ENCODE data around the gene SLC17A7. TPM values are rescaled to one million over a fixed set of nuclear protein-coding genes. Genes with fewer than 3 reads are reported as not detected.

SLC17A7 gene
- total and polyA plus RNA-seq, 2 of the 8 experiments (the other 6 are each of a cell fraction or from before 2014, with no cell fraction given), result 2.7 to 3.0 TPM

DNA sequence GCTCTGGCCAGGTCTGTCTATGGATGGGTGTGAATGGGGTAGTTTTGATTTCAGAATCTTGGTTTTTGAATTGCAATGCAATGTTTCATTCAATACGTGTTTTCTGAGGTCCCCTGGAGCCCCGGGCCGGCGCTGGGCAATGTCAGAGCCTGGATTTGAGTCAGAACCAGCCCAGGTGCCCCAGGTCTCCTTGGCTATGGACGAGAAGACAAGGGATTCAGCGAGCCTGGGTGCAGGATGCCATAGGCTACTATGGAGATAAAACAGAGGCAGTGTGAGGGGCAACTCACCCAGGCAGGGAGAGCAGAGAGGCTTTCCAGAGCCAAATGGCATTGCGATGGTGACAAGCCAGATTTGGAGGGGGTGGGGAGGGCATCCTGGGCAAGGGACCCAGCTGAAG is 44.9 kb upstream of the SLC17A7 start:
- no peaks in the 10 kb centered on the region for H3K27me3 ChIP-seq (replicated peaks in 1 of 4; ENCODE audit: control insufficient read depth in 3 of 4, extremely low read depth in 1 of 4, insufficient read depth in 3 of 4, low read length in 3 of 4)
- no peak overlapping the region for H3K56ac ChIP-seq (replicated peaks; ENCODE audit: insufficient read length, low read depth, low read length)
- H3K79me1 ChIP-seq (ENCODE audit: low read depth, low read length), result peaks cover 2% of the 10 kb centered on the region; the same call in 1 of the 2 replicates
- no peak for FAIRE-seq
- peaks cover 20 to 31% of the 10 kb centered on the region in 2 experiments for H3K79me2 ChIP-seq (ENCODE audit: control insufficient read depth in 1 of 2, insufficient read depth in 2 of 2, low read length in 2 of 2)
- no peaks in the 10 kb centered on the region for H3K9me3 ChIP-seq (ENCODE audit: insufficient read depth in 2 of 2, low read depth in 1 of 2, low read length in 1 of 2)
- no peak overlapping the region for H3K4me3 ChIP-seq (ENCODE audit: extremely low read depth in 1 of 4, insufficient read depth in 2 of 4, low read depth in 3 of 4, low read length in 4 of 4)
- H3K27ac ChIP-seq (ENCODE audit: low read depth, low read length), result no peak overlapping the region
- H3K9ac ChIP-seq (replicated peaks in 1 of 4; ENCODE audit: extremely low read depth in 1 of 4, low read depth in 3 of 4, low read length in 3 of 4), result no peak overlapping the region; a peak in 1 of 7 replicates
- H4K5ac ChIP-seq (ENCODE audit: insufficient read length, low read depth, low read length), result no peak overlapping the region
- H2BK15ac ChIP-seq (ENCODE audit: low read length), result 0 out of 2 replicates have a peak overlapping the region, but pooled peaks have one; percentile 84
- no peak overlapping the region for H2AK5ac ChIP-seq (ENCODE audit: low read depth, low read length)
- no peak for DNase-seq (ENCODE audit: low read depth in 1 of 2, low spot score in 2 of 2)
- peak overlapping the region; percentile 69 for H4K8ac ChIP-seq (ENCODE audit: extremely low read depth, insufficient read depth, low read length)
- no peak overlapping the region for H3K14ac ChIP-seq (ENCODE audit: insufficient read length)
- no peak overlapping the region for H3K18ac ChIP-seq (ENCODE audit: extremely low read depth, low read length)
- H4K20me1 ChIP-seq (replicated peaks in 1 of 2; ENCODE audit: control insufficient read depth in 1 of 2, insufficient read depth in 2 of 2, low read length in 2 of 2), result peaks cover 15 to 20% of the 10 kb centered on the region in 2 experiments
- H4K91ac ChIP-seq (replicated peaks; ENCODE audit: insufficient read length, low read length), result peak overlapping the region; percentile 72
- no peak overlapping the region for H2AFZ ChIP-seq (ENCODE audit: low read length)
- ChIA-PET CTCF (ENCODE audit: partially characterized antibody) (interaction anchor here (1.5 kb wide), 1 partner anchor 14 kb away, joined by 6 read pairs; no protein-coding TSS in a partner anchor), POLR2A (ENCODE audit: partially characterized antibody) (interaction anchor here (1.0 to 6.8 kb wide), 3 partner anchors 8 to 93 kb away, joined by 3 to 89 read pairs (median 3); partner anchors contain the start of gene RPS11)
- H3K23ac ChIP-seq (ENCODE audit: insufficient read length), result no peak overlapping the region
- H2BK20ac ChIP-seq (ENCODE audit: low read length), result no peak overlapping the region; the same call in 1 of the 2 replicates
- H3K23me2 ChIP-seq (ENCODE audit: low read depth, low read length), result peaks cover 12% of the 10 kb centered on the region
- WGBS, 2 experiments (ENCODE audit: extremely low coverage in 1 of 2, insufficient coverage in 1 of 2, insufficient read length in 1 of 2, insufficient replicate concordance in 2 of 2, low coverage in 1 of 2, low lambda C conversion rate in 2 of 2, missing lambda C conversion rate in 1 of 2), result 97% methylated on average over 7 of the region's 7 CpGs; no CpG with 5 or more reads in 1 of the 2 experiments
- peak overlapping the region; percentile 66 for H3K4ac ChIP-seq (replicated peaks; ENCODE audit: insufficient read length, low read depth, low read length)
- peak overlapping the region; percentile 39 for H2BK120ac ChIP-seq (replicated peaks; ENCODE audit: low read depth, low read length)
- no peak overlapping the region for H3K4me2 ChIP-seq (ENCODE audit: insufficient read depth in 1 of 2, low read depth in 2 of 2, low read length in 2 of 2)
- peak overlapping the region; percentile 6; the same call in 1 of the 2 replicates for H2BK5ac ChIP-seq (ENCODE audit: low read depth, low read length)
- peaks cover 20 to 32% (median 26%) of the 10 kb centered on the region in 4 experiments for H3K36me3 ChIP-seq (ENCODE audit: control insufficient read depth in 2 of 4, insufficient read depth in 4 of 4, low read length in 3 of 4)
- H2BK12ac ChIP-seq (ENCODE audit: low read depth, low read length), result peak overlapping the region; percentile 20; the same call in 1 of the 2 replicates
- H3K4me1 ChIP-seq (replicated peaks in 1 of 4; ENCODE audit: control insufficient read depth in 3 of 4, insufficient read depth in 4 of 4, low read length in 3 of 4), result peaks cover 0 to 8% (median 2%) of the 10 kb centered on the region in 4 experiments; a peak in 3 of 7 replicates
- no peak for TF ChIP-seq CHD2 (IDR thresholded peaks at IDR 0.05; ENCODE audit: low read length)
- TF ChIP-seq GTF2F1 (IDR thresholded peaks at IDR 0.05; ENCODE audit: borderline replicate concordance, low read depth, low read length), result no peak
- TF ChIP-seq, protein P1, sequence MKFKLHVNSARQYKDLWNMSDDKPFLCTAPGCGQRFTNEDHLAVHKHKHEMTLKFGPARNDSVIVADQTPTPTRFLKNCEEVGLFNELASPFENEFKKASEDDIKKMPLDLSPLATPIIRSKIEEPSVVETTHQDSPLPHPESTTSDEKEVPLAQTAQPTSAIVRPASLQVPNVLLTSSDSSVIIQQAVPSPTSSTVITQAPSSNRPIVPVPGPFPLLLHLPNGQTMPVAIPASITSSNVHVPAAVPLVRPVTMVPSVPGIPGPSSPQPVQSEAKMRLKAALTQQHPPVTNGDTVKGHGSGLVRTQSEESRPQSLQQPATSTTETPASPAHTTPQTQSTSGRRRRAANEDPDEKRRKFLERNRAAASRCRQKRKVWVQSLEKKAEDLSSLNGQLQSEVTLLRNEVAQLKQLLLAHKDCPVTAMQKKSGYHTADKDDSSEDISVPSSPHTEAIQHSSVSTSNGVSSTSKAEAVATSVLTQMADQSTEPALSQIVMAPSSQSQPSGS (IDR thresholded peaks at IDR 0.05; ENCODE audit: low read length), result no peak
- no peak for TF ChIP-seq CTBP2 (IDR thresholded peaks at IDR 0.05; ENCODE audit: borderline replicate concordance, insufficient read depth, insufficient read length, low read length)
- TF ChIP-seq, protein P2, sequence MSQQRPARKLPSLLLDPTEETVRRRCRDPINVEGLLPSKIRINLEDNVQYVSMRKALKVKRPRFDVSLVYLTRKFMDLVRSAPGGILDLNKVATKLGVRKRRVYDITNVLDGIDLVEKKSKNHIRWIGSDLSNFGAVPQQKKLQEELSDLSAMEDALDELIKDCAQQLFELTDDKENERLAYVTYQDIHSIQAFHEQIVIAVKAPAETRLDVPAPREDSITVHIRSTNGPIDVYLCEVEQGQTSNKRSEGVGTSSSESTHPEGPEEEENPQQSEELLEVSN (IDR thresholded peaks at IDR 0.05), result no peak
- no peak for TF ChIP-seq JUN (IDR thresholded peaks at IDR 0.05; ENCODE audit: low read depth, low read length)
- TF ChIP-seq SRF (IDR thresholded peaks at IDR 0.05; ENCODE audit: low read depth, low read length), result no peak
- TF ChIP-seq SIX5 (IDR thresholded peaks at IDR 0.05; ENCODE audit: low read depth, low read length), result no peak
- no peak for TF ChIP-seq SP1 (IDR thresholded peaks at IDR 0.05; ENCODE audit: low read depth, low read length)
- no peak for TF ChIP-seq SP2 (IDR thresholded peaks at IDR 0.05; ENCODE audit: low read length)
- TF ChIP-seq BCL11A (IDR thresholded peaks at IDR 0.05; ENCODE audit: low read depth in 2 of 2, low read length in 2 of 2), result no peak
